ENCODE results near the gene UBR2.
"Not testable (repeated sequence)": the region's sequence is repeated elsewhere in the genome, so short reads cannot be mapped to it uniquely, and the experiment has no call there.

Gene UBR2

GRCh38 chr6:42564506-42564825, 637 bp downstream of the UBR2 start:
- peak; percentile 43 for ATAC-seq (ENCODE audit: insufficient read depth, low read depth)
- peaks cover 43% of the 10 kb centered on the region for H3K4me1 ChIP-seq (ENCODE audit: insufficient read depth, low read length)
- peak overlapping the region; percentile 92 for H3K27ac ChIP-seq (ENCODE audit: low read length)
- peak overlapping the region; percentile 81 for H3K9ac ChIP-seq (ENCODE audit: low read depth, low read length)
- peaks cover 14% of the 10 kb centered on the region for H3K36me3 ChIP-seq (ENCODE audit: insufficient read depth, low read length)
- H3K4me2 ChIP-seq (ENCODE audit: insufficient read depth, low read length) = peak overlapping the region; percentile 83
- no peaks in the 10 kb centered on the region for H3K27me3 ChIP-seq (ENCODE audit: insufficient read depth, low read length, poor library complexity)
- peak; percentile 53 for DNase-seq
- H3K79me2 ChIP-seq (ENCODE audit: insufficient read depth, low read length) = peaks cover 55% of the 10 kb centered on the region
- TF ChIP-seq EZH2 (IDR thresholded peaks at IDR 0.05; ENCODE audit: borderline replicate concordance, low read depth, low read length, severe bottlenecking) = no peak
- no peak for TF ChIP-seq CTCF (IDR thresholded peaks at IDR 0.05; ENCODE audit: borderline replicate concordance, extremely low read depth, low read length, poor library complexity, severe bottlenecking)
- no peaks in the 10 kb centered on the region for H3K9me3 ChIP-seq (ENCODE audit: insufficient read depth, low read length, severe bottlenecking)
- H2AFZ ChIP-seq (ENCODE audit: low read depth, low read length) = peak overlapping the region; percentile 96
- no peaks in the 10 kb centered on the region; the same call in 1 of the 2 replicates for H4K20me1 ChIP-seq (ENCODE audit: insufficient read depth, low read length)
- peak overlapping the region; percentile 76 to 82 for H3K4me3 ChIP-seq (ENCODE audit: low read depth in 1 of 2, low read length in 2 of 2)

DNA sequence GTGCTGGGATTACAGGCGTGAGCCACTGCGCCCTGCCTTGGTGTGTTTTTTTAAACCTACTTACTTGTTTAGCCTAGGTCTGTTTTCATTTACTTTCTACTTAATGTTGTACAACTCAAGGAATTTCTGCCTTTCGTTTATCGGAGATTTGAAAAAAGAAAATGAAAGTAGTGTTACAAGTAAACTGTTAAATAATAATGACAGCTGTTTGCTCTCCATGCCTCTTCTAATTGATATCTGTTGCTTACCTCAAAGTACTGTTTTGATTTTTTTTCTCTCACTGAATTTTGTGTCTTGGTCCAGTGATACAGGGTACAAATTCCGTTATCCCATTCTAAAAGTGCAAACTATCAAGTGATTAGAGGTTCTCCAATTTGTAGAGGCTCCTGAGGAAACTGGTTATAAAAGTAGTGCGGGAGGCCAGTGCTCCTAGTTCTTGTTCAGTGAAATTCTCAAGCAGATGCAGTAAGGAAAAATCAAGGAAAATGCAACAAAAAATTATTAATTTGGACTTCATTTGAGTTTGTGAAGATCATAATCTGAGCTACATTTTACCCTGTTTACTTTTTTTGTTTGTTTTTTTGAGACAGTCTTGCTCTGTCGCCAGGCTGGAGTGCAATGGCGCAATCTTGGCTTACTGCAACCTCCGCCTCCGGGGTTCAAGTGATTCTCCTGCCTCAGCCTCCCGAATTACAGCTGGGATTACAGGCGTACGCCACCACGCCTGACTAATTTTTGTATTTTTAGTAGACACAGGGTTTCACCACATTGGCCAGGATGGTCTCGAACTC, 2.2 kb downstream of the UBR2 start:
- no peak for TF ChIP-seq EZH2 (IDR thresholded peaks at IDR 0.05; ENCODE audit: borderline replicate concordance, low read depth, low read length, severe bottlenecking)
- no peak for TF ChIP-seq CTCF (IDR thresholded peaks at IDR 0.05; ENCODE audit: borderline replicate concordance, extremely low read depth, low read length, poor library complexity, severe bottlenecking)
- no peak for ATAC-seq (ENCODE audit: insufficient read depth, low read depth)
- Histone ChIP-seq H4K20me1 (ENCODE audit: insufficient read depth, low read length) (no peaks in the 10 kb centered on the region; the same call in 1 of the 2 replicates), H3K4me1 (ENCODE audit: insufficient read depth, low read length) (peaks cover 43% of the 10 kb centered on the region), H3K9ac (ENCODE audit: low read depth, low read length) (peak overlapping the region; percentile 81), H3K27ac (ENCODE audit: low read length) (peak overlapping the region; percentile 92), H3K79me2 (ENCODE audit: insufficient read depth, low read length) (peaks cover 70% of the 10 kb centered on the region), H3K9me3 (ENCODE audit: insufficient read depth, low read length, severe bottlenecking) (no peaks in the 10 kb centered on the region), H2AFZ (ENCODE audit: low read depth, low read length) (no peak overlapping the region), H3K4me2 (ENCODE audit: insufficient read depth, low read length) (peak overlapping the region; percentile 83), H3K27me3 (ENCODE audit: insufficient read depth, low read length, poor library complexity) (no peaks in the 10 kb centered on the region), H3K4me3 (ENCODE audit: low read depth in 1 of 2, low read length in 2 of 2) (peak overlapping the region; percentile 76 to 82; a peak in 3 of 4 replicates), H3K36me3 (ENCODE audit: insufficient read depth, low read length) (peaks cover 14% of the 10 kb centered on the region)
- DNase-seq = no peak

GRCh38 chr6:42566614-42567208, 2.9 kb downstream of the UBR2 start:
- Histone ChIP-seq H3K36me3 (ENCODE audit: insufficient read depth, low read length) (peaks cover 14% of the 10 kb centered on the region), H3K27me3 (ENCODE audit: insufficient read depth, low read length, poor library complexity) (no peaks in the 10 kb centered on the region), H3K4me3 (ENCODE audit: low read depth in 1 of 2, low read length in 2 of 2) (no peak overlapping the region), H3K9ac (ENCODE audit: low read depth, low read length) (peak overlapping the region; percentile 81; the same call in 1 of the 2 replicates), H3K79me2 (ENCODE audit: insufficient read depth, low read length) (peaks cover 77% of the 10 kb centered on the region), H3K4me1 (ENCODE audit: insufficient read depth, low read length) (peaks cover 47% of the 10 kb centered on the region), H2AFZ (ENCODE audit: low read depth, low read length) (no peak overlapping the region), H4K20me1 (ENCODE audit: insufficient read depth, low read length) (no peaks in the 10 kb centered on the region; the same call in 1 of the 2 replicates), H3K27ac (ENCODE audit: low read length) (no peak overlapping the region), H3K9me3 (ENCODE audit: insufficient read depth, low read length, severe bottlenecking) (no peaks in the 10 kb centered on the region), H3K4me2 (ENCODE audit: insufficient read depth, low read length) (peak overlapping the region; percentile 83; the same call in 1 of the 2 replicates)
- TF ChIP-seq CTCF (IDR thresholded peaks at IDR 0.05; ENCODE audit: borderline replicate concordance, extremely low read depth, low read length, poor library complexity, severe bottlenecking) = no peak
- no peak for TF ChIP-seq EZH2 (IDR thresholded peaks at IDR 0.05; ENCODE audit: borderline replicate concordance, low read depth, low read length, severe bottlenecking)
- no peak for ATAC-seq (ENCODE audit: insufficient read depth, low read depth)
- no peak for DNase-seq

DNA sequence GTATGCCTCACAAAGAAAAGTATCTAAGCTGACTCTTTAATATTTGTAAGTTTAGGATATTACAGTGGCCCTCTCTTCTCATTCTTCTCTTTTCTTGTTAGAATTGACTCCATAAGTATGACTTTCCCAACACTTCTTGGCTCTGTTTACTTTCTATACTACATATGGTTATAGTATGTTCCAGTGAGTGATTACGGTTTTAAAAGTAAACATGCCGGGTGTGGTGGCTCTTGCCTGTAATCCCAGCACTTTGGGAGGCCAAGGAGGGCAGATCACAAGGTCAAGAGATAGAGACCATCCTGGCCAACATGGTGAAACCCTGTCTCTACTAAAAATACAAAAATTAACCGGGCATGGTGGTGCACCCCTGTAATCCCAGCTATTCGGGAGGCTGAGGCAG, 3.4 kb downstream of the UBR2 start:
- not testable (repeated sequence) for H3K4me3 ChIP-seq (ENCODE audit: low read depth in 1 of 2, low read length in 2 of 2); H2AFZ ChIP-seq (ENCODE audit: low read depth, low read length); DNase-seq; H3K9ac ChIP-seq (ENCODE audit: low read depth, low read length); H4K20me1 ChIP-seq (ENCODE audit: insufficient read depth, low read length); H3K9me3 ChIP-seq (ENCODE audit: insufficient read depth, low read length, severe bottlenecking); H3K27me3 ChIP-seq (ENCODE audit: insufficient read depth, low read length, poor library complexity); ATAC-seq (ENCODE audit: insufficient read depth, low read depth); H3K4me2 ChIP-seq (ENCODE audit: insufficient read depth, low read length); H3K27ac ChIP-seq (ENCODE audit: low read length)
- H3K79me2 ChIP-seq (ENCODE audit: insufficient read depth, low read length) = peaks cover 83% of the 10 kb centered on the region
- peaks cover 51% of the 10 kb centered on the region for H3K4me1 ChIP-seq (ENCODE audit: insufficient read depth, low read length)
- peaks cover 14% of the 10 kb centered on the region for H3K36me3 ChIP-seq (ENCODE audit: insufficient read depth, low read length)
